GM18870 (cell line): ENCODE measurements around the gene FOXK1.
"Not testable (repeated sequence)": the region's sequence is repeated elsewhere in the genome, so short reads cannot be mapped to it uniquely, and the experiment has no call there.

Experiments
- ATAC-seq: cut with Tn5 transposase; IDR thresholded peaks from one replicate; pipeline ENCODE4 v1.9.1; 2021; ENCODE audit warnings: moderate library complexity; ENCODE audit not compliant: unreplicated experiment

FOXK1 gene

GRCh38 chr7:4681886-4682620 lies at the start of gene FOXK1:
Gene FOXK1, plus strand, starts transcription at chr7:4682295. Its CDS starts 14 bp downstream, at chr7:4682309.
- no peak for ATAC-seq

GRCh38 chr7:4633012-4633411 lies 49.1 kb upstream of the FOXK1 start:
- no peak for ATAC-seq

GRCh38 chr7:4634166-4634565 lies 47.9 kb upstream of the FOXK1 start:
- ATAC-seq: no peak

GRCh38 chr7:4638781-4639575 lies 43.1 kb upstream of the FOXK1 start:
- ATAC-seq: no peak

- peak; percentile 42 for ATAC-seq
These were observed 40.9 kb upstream of the FOXK1 start for GRCh38 chr7:4641091-4641666.

GRCh38 chr7:4641667-4642467 lies 40.2 kb upstream of the FOXK1 start:
- ATAC-seq: peak; percentile 70

GRCh38 chr7:4642468-4643203 lies 39.5 kb upstream of the FOXK1 start:
- peak; percentile 7 for ATAC-seq

- ATAC-seq: not testable (repeated sequence)
These were observed 39.0 kb upstream of the FOXK1 start for GRCh38 chr7:4643204-4643471.

- no peak for ATAC-seq
These were observed 36.8 kb upstream of the FOXK1 start for GRCh38 chr7:4645246-4645645.

- no peak for ATAC-seq
These were observed 34.0 kb upstream of the FOXK1 start for GRCh38 chr7:4648111-4648510.

GRCh38 chr7:4650433-4651047 lies 31.6 kb upstream of the FOXK1 start:
- ATAC-seq: no peak

GRCh38 chr7:4653771-4654170 lies 28.3 kb upstream of the FOXK1 start:
- no peak for ATAC-seq

GRCh38 chr7:4655311-4655710 lies 26.8 kb upstream of the FOXK1 start:
- no peak for ATAC-seq

- no peak for ATAC-seq
These were observed 26.2 kb upstream of the FOXK1 start for GRCh38 chr7:4655896-4656295.

GRCh38 chr7:4657640-4658417 lies 24.3 kb upstream of the FOXK1 start:
- ATAC-seq: no peak

GRCh38 chr7:4659551-4660286 lies 22.4 kb upstream of the FOXK1 start:
- ATAC-seq: no peak

GRCh38 chr7:4661871-4662270 lies 20.2 kb upstream of the FOXK1 start:
- ATAC-seq: no peak

GRCh38 chr7:4663239-4664018 lies 18.7 kb upstream of the FOXK1 start:
- ATAC-seq: no peak
